Lower leg skin (tissue), 3 donors: ENCODE data around the gene P2RX6.

ENCODE experiments used
- CTCF ChIP-seq, 3 donors: fragments of 450-650 bp; IDR thresholded peaks; one replicate each; pipeline ENCODE4 v1.5.1; 2016; ENCODE audit warnings: antibody characterized with exemption in 3 of 3, mild to moderate bottlenecking in 3 of 3, moderate library complexity in 2 of 3
- POLR2A ChIP-seq, 2 donors: fragments of 450-650 bp; IDR thresholded peaks; one replicate each; pipeline ENCODE4 v1.6.1; 2016 to 2017; ENCODE audit warnings: antibody characterized with exemption in 2 of 2, mild to moderate bottlenecking in 1 of 2, moderate library complexity in 1 of 2

- no peak for TF ChIP-seq CTCF (IDR thresholded peaks at IDR 0.05)
- no peak for TF ChIP-seq POLR2A (IDR thresholded peaks at IDR 0.05)
Measured at GRCh38 chr22:20992056-20992442, 22.9 kb upstream of the P2RX6 start.
